Stomach (tissue), 4 donors: ENCODE measurements around the gene ACACB.

Experiments
- CTCF ChIP-seq, 7 experiments: fragments of 450-650 bp in 4 of 7; fragments of 200-600 bp in 3 of 7; sonication (generic) in 3 of 7; IDR thresholded peaks; one replicate each; pipeline ENCODE4 v1.5.1; 2016 to 2019; ENCODE audit warnings: antibody characterized with exemption in 7 of 7, control low read depth in 2 of 7, mild to moderate bottlenecking in 1 of 7
- EP300 ChIP-seq: sonication (generic); formaldehyde crosslinking; IDR thresholded peaks from one replicate; pipeline ENCODE4 v1.6.1; 2017; ENCODE audit warnings: antibody characterized with exemption
- POLR2A ChIP-seq, 4 donors: fragments of 450-650 bp; IDR thresholded peaks; one replicate each; pipeline ENCODE4 v1.6.1; 2016; ENCODE audit warnings: antibody characterized with exemption in 4 of 4, control low read depth in 2 of 4, mild to moderate bottlenecking in 1 of 4, moderate library complexity in 1 of 4
- POLR2AphosphoS5 ChIP-seq, 3 donors: sonication (generic); formaldehyde crosslinking; IDR thresholded peaks; one replicate each; pipeline ENCODE4 v1.6.1; 2016; ENCODE audit warnings: antibody characterized with exemption in 3 of 3

DNA sequence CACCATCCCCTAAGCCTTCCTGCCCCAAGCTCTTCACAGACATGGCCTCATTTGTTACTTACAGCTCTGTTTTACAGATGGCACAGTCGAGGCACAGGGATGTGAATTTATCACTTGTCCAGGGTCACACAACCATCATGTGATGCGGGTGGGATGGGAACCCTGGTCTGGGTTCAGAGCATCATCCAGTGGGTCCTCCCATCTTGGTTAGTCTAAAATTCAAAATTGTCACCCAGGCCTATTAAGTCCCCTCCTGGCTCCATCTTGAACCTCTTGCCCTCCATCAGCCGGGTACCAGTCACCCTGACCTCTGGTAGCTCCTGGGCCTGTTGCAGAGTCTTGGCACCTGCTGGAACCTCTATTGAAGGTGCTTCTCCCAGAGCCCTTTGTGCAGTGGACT, 52.9 kb downstream of the ACACB start:
- TF ChIP-seq CTCF (IDR thresholded peaks at IDR 0.05) (no peak), POLR2A (IDR thresholded peaks at IDR 0.05) (no peak), POLR2AphosphoS5 (IDR thresholded peaks at IDR 0.05) (no peak), EP300 (no peak)
